ENCODE results near the gene SCAMP4. TPM values are rescaled to one million over a fixed set of nuclear protein-coding genes. Genes with fewer than 3 reads are reported as not detected.

The SCAMP4 gene
- polyA plus RNA-seq, 1 donor from 2014 or later, result 12.7 TPM

- Histone ChIP-seq H3K4me3 (ENCODE audit: low read length) (peak overlapping the region; percentile 66), H3K27me3 (ENCODE audit: insufficient read depth, low read depth, low read length) (peaks cover 26% of the 10 kb centered on the region), H3K9me2 (ENCODE audit: insufficient read depth, low read length) (no peaks in the 10 kb centered on the region), H3F3A (ENCODE audit: insufficient read depth, low read length, poor library complexity, severe bottlenecking) (no peaks in the 10 kb centered on the region), H3K36me3 (ENCODE audit: insufficient read depth, low read length) (no peaks in the 10 kb centered on the region), H3K27ac (ENCODE audit: low read length) (no peak overlapping the region), H3K4me2 (ENCODE audit: low read length) (peak overlapping the region; percentile 48), H3K9me3 (ENCODE audit: low read length) (no peaks in the 10 kb centered on the region), H3K79me2 (replicated peaks; ENCODE audit: insufficient read depth, low read length) (no peaks in the 10 kb centered on the region), H4K20me1 (ENCODE audit: insufficient read depth) (no peaks in the 10 kb centered on the region), H2AFZ (ENCODE audit: low read depth, low read length) (no peak overlapping the region), H3K9ac (ENCODE audit: low read length) (peak overlapping the region; percentile 55)
- TF ChIP-seq REST (IDR thresholded peaks at IDR 0.05; ENCODE audit: borderline replicate concordance), result no peak
- no peak for TF ChIP-seq POLR2AphosphoS5 (IDR thresholded peaks at IDR 0.05)
- TF ChIP-seq MXI1 (conservative IDR thresholded peaks at IDR 0.05; ENCODE audit: poor library complexity, severe bottlenecking), result no peak
Measured at GRCh38 chr19:1860042-1860775, 45.0 kb upstream of the SCAMP4 start.

- H3K4me3 ChIP-seq (ENCODE audit: low read length), result peak overlapping the region; percentile 66
- H4K20me1 ChIP-seq (ENCODE audit: insufficient read depth), result no peaks in the 10 kb centered on the region
- no peak overlapping the region for H3K4me2 ChIP-seq (ENCODE audit: low read length)
- TF ChIP-seq SMC3 (conservative IDR thresholded peaks at IDR 0.05; ENCODE audit: poor library complexity) (no peak), CTCF (IDR thresholded peaks at IDR 0.05; ENCODE audit: poor library complexity, severe bottlenecking) (no peak), MXI1 (conservative IDR thresholded peaks at IDR 0.05; ENCODE audit: poor library complexity, severe bottlenecking) (no peak), EZH2 (IDR thresholded peaks at IDR 0.05; ENCODE audit: borderline replicate concordance, insufficient read depth, low read length, poor library complexity, severe bottlenecking) (no peak), RAD21 (conservative IDR thresholded peaks at IDR 0.05) (no peak), POLR2AphosphoS5 (IDR thresholded peaks at IDR 0.05) (no peak), REST (IDR thresholded peaks at IDR 0.05; ENCODE audit: borderline replicate concordance) (no peak), TAF1 (IDR thresholded peaks at IDR 0.05; ENCODE audit: low read depth) (no peak), EP300 (conservative IDR thresholded peaks at IDR 0.05; ENCODE audit: poor library complexity, severe bottlenecking) (no peak)
- no peaks in the 10 kb centered on the region for H3K79me2 ChIP-seq (replicated peaks; ENCODE audit: insufficient read depth, low read length)
- no peaks in the 10 kb centered on the region for H3K9me2 ChIP-seq (ENCODE audit: insufficient read depth, low read length)
- no peaks in the 10 kb centered on the region for H3K36me3 ChIP-seq (ENCODE audit: insufficient read depth, low read length)
- peak overlapping the region; percentile 9 for H3K9ac ChIP-seq (ENCODE audit: low read length)
- H3K9me3 ChIP-seq (ENCODE audit: low read length), result no peaks in the 10 kb centered on the region
- H3K27me3 ChIP-seq (ENCODE audit: insufficient read depth, low read depth, low read length), result peaks cover 26% of the 10 kb centered on the region
- H2AFZ ChIP-seq (ENCODE audit: low read depth, low read length), result no peak overlapping the region
- H3K27ac ChIP-seq (ENCODE audit: low read length), result no peak overlapping the region
- no peaks in the 10 kb centered on the region for H3F3A ChIP-seq (ENCODE audit: insufficient read depth, low read length, poor library complexity, severe bottlenecking)
Measured at GRCh38 chr19:1860821-1861598, 44.2 kb upstream of the SCAMP4 start.
